Thymus (tissue), 11 donors: Measurements from ENCODE around the gene ANKS1A. TPM values are rescaled to one million over a fixed set of nuclear protein-coding genes. Genes with fewer than 3 reads are reported as not detected.
A peak's percentile ranks its signal among the peaks of the same experiment; 100 is the strongest.
"Not testable (repeated sequence)": the region's sequence is repeated elsewhere in the genome, so short reads cannot be mapped to it uniquely, and the experiment has no call there.

Experiments
- DNase-seq, 9 donors: peaks; one replicate each; pipeline ENCODE4 v3.0.0-alpha.2; 2013; ENCODE audit warnings: low spot score in 9 of 9, low read depth in 6 of 9, missing footprints in 1 of 9
- H3K27ac ChIP-seq, 2 donors: one replicate each; pipeline ENCODE4 v1.5.1; 2013; ENCODE audit warnings: control low read depth in 1 of 2, low read depth in 1 of 2, low read length in 1 of 2, mild to moderate bottlenecking in 1 of 2, moderate library complexity in 1 of 2
- H3K27me3 ChIP-seq, 2 donors: one replicate each; pipeline ENCODE4 v1.5.1; 2013; ENCODE audit warnings: low read length in 1 of 2; ENCODE audit not compliant: control insufficient read depth in 2 of 2, insufficient read depth in 1 of 2
- H3K36me3 ChIP-seq, 2 donors: one replicate each; pipeline ENCODE4 v1.5.1; 2013; ENCODE audit warnings: low read length in 1 of 2, mild to moderate bottlenecking in 1 of 2, moderate library complexity in 1 of 2; ENCODE audit not compliant: control insufficient read depth in 2 of 2, insufficient read depth in 2 of 2
- H3K4me1 ChIP-seq, 2 donors: one replicate each; pipeline ENCODE4 v1.5.1; 2013; ENCODE audit warnings: low read length in 2 of 2; ENCODE audit not compliant: control insufficient read depth in 2 of 2, insufficient read depth in 2 of 2
- H3K4me3 ChIP-seq, 2 donors: one replicate each; pipeline ENCODE4 v1.5.1; 2013; ENCODE audit warnings: low read length in 2 of 2, control low read depth in 1 of 2, mild to moderate bottlenecking in 1 of 2
- H3K9me3 ChIP-seq, 2 donors: one replicate each; pipeline ENCODE4 v1.5.1; 2013; ENCODE audit warnings: low read length in 1 of 2, mild to moderate bottlenecking in 1 of 2; ENCODE audit not compliant: control insufficient read depth in 2 of 2, insufficient read depth in 1 of 2
- WGBS: extraction: QIAGEN DNeasy Blood & Tissue Kit; methylation state at CpG from one replicate; pipeline ENCODE4 v1.1.7; 2013; 5-methylcytosine and 5-hydroxymethylcytosine counted together
- polyA plus RNA-seq: library from polyadenylated mRNA; stranded (reverse); fragments of 200-250 nt; gene quantifications from one replicate; pipeline ENCODE4 v1.2.3, GENCODE V29; 2013
- total RNA-seq: library from RNA; stranded (reverse); fragments of 120-200 nt; gene quantifications from one replicate; pipeline ENCODE4 v1.2.4, GENCODE V29; 2013
- donor health status: healthy.

ANKS1A gene
- total and polyA plus RNA-seq, 2 donors = 6.9 to 7.7 TPM

- H3K36me3 ChIP-seq = no peaks in the 10 kb centered on the region
- DNase-seq = no peak
- 98% methylated on average over 9 of the region's 9 CpGs for WGBS
- H3K9me3 ChIP-seq = no peaks in the 10 kb centered on the region
- H3K4me3 ChIP-seq = no peak overlapping the region
- no peaks in the 10 kb centered on the region for H3K4me1 ChIP-seq
- no peaks in the 10 kb centered on the region for H3K27me3 ChIP-seq
- no peak overlapping the region for H3K27ac ChIP-seq
Measured at GRCh38 chr6:34924831-34925625, 36.0 kb downstream of the ANKS1A start.

GRCh38 chr6:34926655-34927054 lies 37.6 kb downstream of the ANKS1A start:
- Histone ChIP-seq H3K4me1 (no peaks in the 10 kb centered on the region), H3K36me3 (no peaks in the 10 kb centered on the region), H3K27ac (no peak overlapping the region), H3K9me3 (no peaks in the 10 kb centered on the region), H3K27me3 (no peaks in the 10 kb centered on the region), H3K4me3 (no peak overlapping the region)
- no peak for DNase-seq

GRCh38 chr6:34928220-34928619 lies 39.2 kb downstream of the ANKS1A start:
- Histone ChIP-seq H3K36me3 (no peaks in the 10 kb centered on the region), H3K4me1 (no peaks in the 10 kb centered on the region), H3K27ac (no peak overlapping the region), H3K4me3 (no peak overlapping the region), H3K27me3 (no peaks in the 10 kb centered on the region), H3K9me3 (peaks cover 0 to 4% of the 10 kb centered on the region in 2 donors)
- DNase-seq = no peak
- 97% methylated on average over 3 of the region's 3 CpGs for WGBS

GRCh38 chr6:34928695-34929094 lies 39.6 kb downstream of the ANKS1A start:
- Histone ChIP-seq H3K9me3 (peaks cover 0 to 4% of the 10 kb centered on the region in 2 donors), H3K36me3 (no peaks in the 10 kb centered on the region), H3K4me1 (no peaks in the 10 kb centered on the region), H3K4me3 (no peak overlapping the region), H3K27me3 (no peaks in the 10 kb centered on the region), H3K27ac (no peak overlapping the region)
- 95% methylated on average over 1 of the region's 1 CpG for WGBS
- DNase-seq = no peak

- peaks cover 0 to 4% of the 10 kb centered on the region in 2 donors for H3K9me3 ChIP-seq
- H3K4me3 ChIP-seq = no peak overlapping the region
- no peak for DNase-seq
- H3K36me3 ChIP-seq = no peaks in the 10 kb centered on the region
- 96% methylated on average over 4 of the region's 4 CpGs for WGBS
- no peaks in the 10 kb centered on the region for H3K27me3 ChIP-seq
- no peak overlapping the region for H3K27ac ChIP-seq
- no peaks in the 10 kb centered on the region for H3K4me1 ChIP-seq
Measured at GRCh38 chr6:34929241-34929978, 40.4 kb downstream of the ANKS1A start.

GRCh38 chr6:34930221-34930620 lies 41.2 kb downstream of the ANKS1A start:
- Histone ChIP-seq H3K4me3 (no peak overlapping the region), H3K27me3 (no peaks in the 10 kb centered on the region), H3K4me1 (no peaks in the 10 kb centered on the region), H3K27ac (no peak overlapping the region), H3K36me3 (no peaks in the 10 kb centered on the region), H3K9me3 (peaks cover 0 to 4% of the 10 kb centered on the region in 2 donors)
- no peak for DNase-seq
- WGBS = 82% methylated on average over 3 of the region's 3 CpGs

GRCh38 chr6:34932202-34932601 lies 43.1 kb downstream of the ANKS1A start:
- not testable (repeated sequence) for H3K9me3 ChIP-seq, H3K27ac ChIP-seq, H3K27me3 ChIP-seq, H3K4me3 ChIP-seq, H3K36me3 ChIP-seq, DNase-seq, H3K4me1 ChIP-seq
- 99% methylated on average over 12 of the region's 12 CpGs for WGBS

GRCh38 chr6:34934516-34934915 lies 45.5 kb downstream of the ANKS1A start:
- H3K4me3 ChIP-seq = no peak overlapping the region
- H3K27me3 ChIP-seq = no peaks in the 10 kb centered on the region
- no peaks in the 10 kb centered on the region for H3K4me1 ChIP-seq
- H3K27ac ChIP-seq = no peak overlapping the region
- peak in 4 of 9 donors; percentile 8 to 35 (median 16) for DNase-seq
- peaks cover 0 to 4% of the 10 kb centered on the region in 2 donors for H3K9me3 ChIP-seq
- WGBS = 85% methylated on average over 5 of the region's 5 CpGs
- no peaks in the 10 kb centered on the region for H3K36me3 ChIP-seq

- no peaks in the 10 kb centered on the region for H3K27me3 ChIP-seq
- no peak for DNase-seq
- H3K27ac ChIP-seq = no peak overlapping the region
- no peaks in the 10 kb centered on the region for H3K9me3 ChIP-seq
- no peaks in the 10 kb centered on the region for H3K36me3 ChIP-seq
- no peaks in the 10 kb centered on the region for H3K4me1 ChIP-seq
- 80% methylated on average over 3 of the region's 3 CpGs for WGBS
- H3K4me3 ChIP-seq = no peak overlapping the region
Measured at GRCh38 chr6:34938268-34938667, 49.2 kb downstream of the ANKS1A start.
